ENCODE measurements around the gene PDE4D. TPM values are rescaled to one million over a fixed set of nuclear protein-coding genes. Genes with fewer than 3 reads are reported as not detected.

PDE4D gene
- total RNA-seq, 1 donor from 2014 or later: 39.2 TPM

- H3K27me3 ChIP-seq (ENCODE audit: control insufficient read depth, insufficient read depth, low read length): no peaks in the 10 kb centered on the region
- H3K4me3 ChIP-seq (ENCODE audit: low read depth, low read length): no peak overlapping the region
- TF ChIP-seq CTCF (IDR thresholded peaks at IDR 0.05; ENCODE audit: insufficient read depth, low read length, poor library complexity, severe bottlenecking): no peak
- DNase-seq (ENCODE audit: low read depth): no peak
- no peaks in the 10 kb centered on the region for H3K36me3 ChIP-seq (ENCODE audit: control insufficient read depth, insufficient read depth, low read length)
These were observed 248.1 kb downstream of the PDE4D start for GRCh38 chr5:59645380-59645779.

- no peaks in the 10 kb centered on the region for H3K27me3 ChIP-seq (ENCODE audit: control insufficient read depth, insufficient read depth, low read length)
- no peak for DNase-seq (ENCODE audit: low read depth)
These were observed 253.1 kb downstream of the PDE4D start for GRCh38 chr5:59640411-59640810.

DNA sequence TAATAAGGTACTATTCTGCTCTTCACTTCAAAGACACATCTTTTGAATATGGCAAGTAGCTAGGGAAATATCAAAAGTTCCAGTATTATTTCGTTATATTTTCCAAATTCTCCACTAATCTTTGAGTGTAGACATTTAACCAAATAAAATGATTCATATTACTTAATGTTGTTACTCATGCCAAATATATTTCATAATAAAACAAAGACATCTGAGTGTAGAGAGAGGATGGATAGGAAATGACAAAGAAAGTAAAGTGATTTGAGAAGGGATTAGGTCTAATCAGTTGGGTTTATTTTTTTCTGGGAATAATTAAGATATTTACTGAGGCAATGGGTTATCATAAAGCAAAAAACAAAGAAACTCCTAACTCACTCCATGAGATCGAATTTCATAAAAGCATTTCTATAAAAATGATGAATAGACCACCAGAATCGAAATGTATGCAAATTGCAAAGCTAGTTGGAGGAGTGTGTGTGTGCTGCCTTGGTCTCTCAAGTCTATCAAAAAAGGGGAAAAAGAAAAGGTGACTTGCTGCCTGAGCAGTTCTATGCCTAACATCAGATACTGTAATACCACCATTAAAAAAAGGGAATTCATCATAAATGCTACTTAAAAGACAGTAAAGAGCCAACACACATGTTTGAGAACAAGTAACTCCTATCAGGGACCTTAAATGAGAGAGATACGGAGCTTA is 255.5 kb downstream of the PDE4D start:
- DNase-seq (ENCODE audit: low read depth): no peak
- TF ChIP-seq CTCF (IDR thresholded peaks at IDR 0.05; ENCODE audit: insufficient read depth, low read length, poor library complexity, severe bottlenecking): no peak

More at GRCh38 chr5:59640411-59640810, 253.1 kb downstream of the PDE4D start:
- Histone ChIP-seq H3K36me3 (ENCODE audit: control insufficient read depth, insufficient read depth, low read length) (no peaks in the 10 kb centered on the region), H3K4me3 (ENCODE audit: low read depth, low read length) (no peak overlapping the region)
- TF ChIP-seq CTCF (IDR thresholded peaks at IDR 0.05; ENCODE audit: insufficient read depth, low read length, poor library complexity, severe bottlenecking): no peak

DNA sequence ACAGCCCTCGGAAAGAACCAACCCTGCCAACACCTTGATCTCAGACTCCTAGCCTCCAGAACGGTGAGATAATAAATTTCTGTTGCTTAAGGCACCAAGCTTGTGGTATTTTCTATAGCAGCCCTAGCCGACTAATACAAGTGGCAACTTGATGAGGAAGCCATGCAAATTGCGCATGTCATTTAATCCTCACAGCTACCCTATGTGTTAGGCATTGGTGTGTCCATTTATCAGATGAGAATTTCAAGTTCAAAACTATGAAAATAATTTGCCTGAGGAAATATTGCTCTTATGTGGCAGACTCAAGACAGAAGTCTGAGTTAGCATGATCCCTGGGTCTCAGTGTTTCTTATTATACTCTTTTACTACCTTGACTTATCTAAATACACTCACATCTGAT is 264.0 kb downstream of the PDE4D start:
- no peak for TF ChIP-seq CTCF (IDR thresholded peaks at IDR 0.05; ENCODE audit: insufficient read depth, low read length, poor library complexity, severe bottlenecking)
- H3K36me3 ChIP-seq (ENCODE audit: control insufficient read depth, insufficient read depth, low read length): no peaks in the 10 kb centered on the region
- no peak for DNase-seq (ENCODE audit: low read depth)
- H3K4me3 ChIP-seq (ENCODE audit: low read depth, low read length): no peak overlapping the region
- H3K27me3 ChIP-seq (ENCODE audit: control insufficient read depth, insufficient read depth, low read length): no peaks in the 10 kb centered on the region

More for the DNA sequence above, 255.5 kb downstream of the PDE4D start:
- Histone ChIP-seq H3K4me3 (ENCODE audit: low read depth, low read length) (no peak overlapping the region), H3K27me3 (ENCODE audit: control insufficient read depth, insufficient read depth, low read length) (no peaks in the 10 kb centered on the region), H3K36me3 (ENCODE audit: control insufficient read depth, insufficient read depth, low read length) (no peaks in the 10 kb centered on the region)

GRCh38 chr5:59628062-59628828 is 265.3 kb downstream of the PDE4D start:
- no peak for DNase-seq (ENCODE audit: low read depth)
- Histone ChIP-seq H3K36me3 (ENCODE audit: control insufficient read depth, insufficient read depth, low read length) (no peaks in the 10 kb centered on the region), H3K4me3 (ENCODE audit: low read depth, low read length) (no peak overlapping the region), H3K27me3 (ENCODE audit: control insufficient read depth, insufficient read depth, low read length) (no peaks in the 10 kb centered on the region)
- no peak for TF ChIP-seq CTCF (IDR thresholded peaks at IDR 0.05; ENCODE audit: insufficient read depth, low read length, poor library complexity, severe bottlenecking)

Measured in kidney epithelial cell (primary cell).